GM18499 (cell line): ENCODE measurements around the gene RETREG3.

Experiments used
- ATAC-seq: cut with Tn5 transposase; IDR thresholded peaks from one replicate; pipeline ENCODE4 v1.9.1; 2021; ENCODE audit warnings: moderate number of reproducible peaks; ENCODE audit not compliant: insufficient read depth, unreplicated experiment

The RETREG3 gene

GRCh38 chr17:42536372-42537155, 72.6 kb downstream of the RETREG3 start:
- no peak for ATAC-seq

- ATAC-seq = no peak
Observed at GRCh38 chr17:42536048-42536371, 73.2 kb downstream of the RETREG3 start, which contains the start of gene NAGLU. TSS of gene NAGLU (plus strand) at chr17:42536241. CDS start at chr17:42536273, 32 bp downstream.

- no peak for ATAC-seq
Observed at GRCh38 chr17:42535155-42536047, 73.8 kb downstream of the RETREG3 start.

- no peak for ATAC-seq
Observed at GRCh38 chr17:42531455-42532354, 77.5 kb downstream of the RETREG3 start.

- no peak for ATAC-seq
Observed at GRCh38 chr17:42530952-42531454, 78.2 kb downstream of the RETREG3 start.
